ENCODE results near the gene EREG. TPM values are rescaled to one million over a fixed set of nuclear protein-coding genes. Genes with fewer than 3 reads are reported as not detected.

EREG gene
- total RNA-seq, 4 donors from 2014 or later: under 0.01 to 0.13 (median under 0.01) TPM; not detected in 1

DNA sequence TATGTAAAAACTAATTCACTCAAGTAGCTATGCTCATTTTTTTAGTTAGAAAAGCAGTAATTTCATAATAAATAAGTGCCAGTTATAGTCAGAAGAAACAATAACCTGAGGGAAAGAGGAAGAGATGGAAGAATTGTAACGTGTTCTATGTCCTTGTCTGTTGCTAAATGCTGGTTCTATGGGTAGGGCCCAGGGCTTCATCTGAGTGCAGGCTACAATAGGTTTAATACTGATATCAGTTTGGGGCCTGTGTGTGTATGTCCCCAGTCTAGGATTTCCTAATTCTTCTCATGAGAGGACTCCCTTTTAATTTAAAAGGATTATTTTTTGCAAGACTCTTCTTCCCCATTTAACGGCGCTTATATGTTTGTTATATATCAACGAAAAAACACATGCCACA lies 3.3 kb upstream of the EREG start:
- Histone ChIP-seq H3K36me3 (no peaks in the 10 kb centered on the region), H3K9me3 (no peaks in the 10 kb centered on the region), H3K27ac (no peak overlapping the region), H3K27me3 (no peaks in the 10 kb centered on the region), H3K4me3 (replicated peaks in 1 of 3) (no peak overlapping the region), H3K4me1 (peaks cover 0 to 14% of the 10 kb centered on the region in 2 donors)
- WGBS, 2 donors: 70 to 83% methylated on average over 4 of the region's 4 CpGs
- intact Hi-C loops (cut with DNase I): no loop called here
- TF ChIP-seq, protein P1, sequence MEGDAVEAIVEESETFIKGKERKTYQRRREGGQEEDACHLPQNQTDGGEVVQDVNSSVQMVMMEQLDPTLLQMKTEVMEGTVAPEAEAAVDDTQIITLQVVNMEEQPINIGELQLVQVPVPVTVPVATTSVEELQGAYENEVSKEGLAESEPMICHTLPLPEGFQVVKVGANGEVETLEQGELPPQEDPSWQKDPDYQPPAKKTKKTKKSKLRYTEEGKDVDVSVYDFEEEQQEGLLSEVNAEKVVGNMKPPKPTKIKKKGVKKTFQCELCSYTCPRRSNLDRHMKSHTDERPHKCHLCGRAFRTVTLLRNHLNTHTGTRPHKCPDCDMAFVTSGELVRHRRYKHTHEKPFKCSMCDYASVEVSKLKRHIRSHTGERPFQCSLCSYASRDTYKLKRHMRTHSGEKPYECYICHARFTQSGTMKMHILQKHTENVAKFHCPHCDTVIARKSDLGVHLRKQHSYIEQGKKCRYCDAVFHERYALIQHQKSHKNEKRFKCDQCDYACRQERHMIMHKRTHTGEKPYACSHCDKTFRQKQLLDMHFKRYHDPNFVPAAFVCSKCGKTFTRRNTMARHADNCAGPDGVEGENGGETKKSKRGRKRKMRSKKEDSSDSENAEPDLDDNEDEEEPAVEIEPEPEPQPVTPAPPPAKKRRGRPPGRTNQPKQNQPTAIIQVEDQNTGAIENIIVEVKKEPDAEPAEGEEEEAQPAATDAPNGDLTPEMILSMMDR (IDR thresholded peaks at IDR 0.05): no peak
- no peak for DNase-seq

DNA sequence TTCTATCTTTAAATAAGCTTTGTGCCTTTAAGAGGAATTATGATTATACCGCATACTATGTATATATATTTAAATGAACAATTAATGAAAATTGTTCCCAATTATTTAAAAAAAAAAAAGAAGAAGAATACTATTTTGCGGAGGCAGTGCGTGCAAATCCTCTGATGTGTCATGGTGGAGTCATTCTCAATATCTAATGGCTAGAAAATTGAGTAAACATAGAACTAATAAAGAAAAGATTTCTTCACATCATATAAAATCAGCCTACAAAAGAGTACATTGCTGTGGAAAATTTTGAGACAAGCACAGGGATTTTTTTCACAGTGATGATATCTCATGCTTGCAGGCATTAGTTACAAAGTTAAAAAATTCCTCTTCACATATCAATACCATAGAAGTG lies 2.6 kb upstream of the EREG start:
- DNase-seq: no peak
- peaks cover 0 to 14% of the 10 kb centered on the region in 2 donors for H3K4me1 ChIP-seq

DNA sequence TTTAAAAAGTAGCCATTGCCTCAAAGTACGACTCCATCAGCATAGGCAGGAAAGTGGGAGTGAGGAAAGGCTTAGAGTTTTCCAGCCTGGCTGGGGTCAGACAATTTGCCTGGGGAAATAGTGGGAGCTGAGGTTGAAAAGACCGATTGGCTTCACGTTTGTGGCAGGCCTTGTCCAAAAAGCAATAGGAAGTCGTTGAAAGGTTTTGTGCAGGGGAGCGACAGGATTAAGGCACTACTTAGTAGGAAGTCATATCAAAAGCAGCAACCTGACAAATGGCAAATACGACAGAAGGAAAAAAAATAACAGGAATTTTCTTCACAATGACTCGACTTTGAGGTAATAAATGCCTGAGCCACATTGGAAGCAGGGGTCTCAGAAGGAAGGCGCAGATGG lies 691 bp upstream of the EREG start:
- 54 to 55% methylated on average over 8 of the region's 8 CpGs for WGBS, 2 donors
- TF ChIP-seq POLR2A (IDR thresholded peaks at IDR 0.05): no peak
- TF ChIP-seq, protein P1 (IDR thresholded peaks at IDR 0.05): no peak
- Histone ChIP-seq H3K4me3 (replicated peaks in 1 of 3) (no peak overlapping the region), H3K4me1 (peaks cover 0 to 14% of the 10 kb centered on the region in 2 donors), H3K36me3 (no peaks in the 10 kb centered on the region), H3K27me3 (no peaks in the 10 kb centered on the region), H3K9me3 (no peaks in the 10 kb centered on the region), H3K27ac (no peak overlapping the region)
- no peak for DNase-seq
- intact Hi-C loops (cut with DNase I): no loop called here

More for the DNA sequence above, 2.6 kb upstream of the EREG start:
- no peaks in the 10 kb centered on the region for H3K27me3 ChIP-seq
- no peaks in the 10 kb centered on the region for H3K36me3 ChIP-seq
- no peak for TF ChIP-seq POLR2A (IDR thresholded peaks at IDR 0.05)
- TF ChIP-seq, protein P1 (IDR thresholded peaks at IDR 0.05): no peak
- WGBS, 2 donors: 94 to 98% methylated on average over 3 of the region's 3 CpGs
- intact Hi-C loops (cut with DNase I): no loop called here
- H3K9me3 ChIP-seq: no peaks in the 10 kb centered on the region
- no peak overlapping the region for H3K27ac ChIP-seq
- H3K4me3 ChIP-seq (replicated peaks in 1 of 3): no peak overlapping the region

DNA sequence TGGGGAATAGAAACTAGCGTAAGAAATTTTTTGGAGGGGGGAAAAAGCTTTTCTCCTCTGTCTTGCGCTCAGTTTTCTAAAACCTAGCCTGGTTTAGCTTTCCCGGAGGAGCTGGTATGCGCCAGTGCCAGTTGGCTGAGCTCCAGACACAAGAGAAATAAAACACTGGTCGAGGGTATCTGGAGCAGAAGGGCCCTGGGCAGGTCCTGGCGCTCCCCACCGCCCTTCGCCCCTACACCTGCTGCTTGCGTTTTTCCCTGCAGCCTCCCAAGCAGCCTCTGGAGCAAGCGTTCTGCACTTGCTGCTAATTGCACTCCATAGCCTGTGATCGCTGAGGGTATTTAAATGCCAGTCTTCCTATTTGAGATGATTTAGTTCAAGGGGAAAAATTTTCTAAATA lies 816 bp downstream of the EREG start:
- WGBS, 2 donors: 6 to 13% methylated on average over 11 of the region's 11 CpGs

DNA sequence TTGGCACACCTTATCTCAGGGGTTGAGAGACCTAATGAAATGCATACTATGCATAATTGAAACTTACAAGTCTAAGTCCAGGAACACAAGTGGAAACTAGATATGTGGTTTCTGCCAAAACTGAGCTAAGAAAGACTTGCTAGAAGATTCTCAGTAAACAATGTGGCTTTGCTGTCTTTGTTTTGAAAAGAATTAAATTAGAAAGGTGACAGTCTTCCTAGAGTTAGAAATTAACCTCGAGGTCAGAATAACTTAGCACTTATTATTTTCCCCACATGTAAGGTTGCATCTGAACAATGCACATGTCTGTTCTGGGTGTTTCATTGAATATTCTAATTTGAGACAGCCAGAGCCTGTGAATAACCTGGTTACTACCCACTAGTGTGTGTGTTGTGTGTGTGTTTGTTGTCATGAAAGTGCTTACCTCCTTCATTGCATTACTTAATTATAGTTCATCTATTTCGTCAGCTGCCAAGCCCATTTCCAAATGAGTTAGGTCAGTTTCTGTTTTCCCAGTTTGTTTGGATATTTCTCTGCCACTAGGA lies 1.5 kb downstream of the EREG start:
- Histone ChIP-seq H3K9me3 (no peaks in the 10 kb centered on the region), H3K4me3 (replicated peaks in 1 of 3) (no peak overlapping the region), H3K4me1 (peaks cover 0 to 14% of the 10 kb centered on the region in 2 donors), H3K27me3 (no peaks in the 10 kb centered on the region), H3K27ac (no peak overlapping the region), H3K36me3 (no peaks in the 10 kb centered on the region)
- 65 to 66% methylated on average over 2 of the region's 2 CpGs for WGBS, 2 donors
- TF ChIP-seq, protein P1 (IDR thresholded peaks at IDR 0.05): no peak
- no peak for TF ChIP-seq POLR2A (IDR thresholded peaks at IDR 0.05)
- intact Hi-C loops (cut with DNase I): no loop called here
- no peak for DNase-seq

More for the DNA sequence above, 816 bp downstream of the EREG start:
- no peaks in the 10 kb centered on the region for H3K9me3 ChIP-seq
- no peak overlapping the region for H3K27ac ChIP-seq
- no peak overlapping the region for H3K4me3 ChIP-seq (replicated peaks in 1 of 3)
- no peaks in the 10 kb centered on the region for H3K27me3 ChIP-seq
- no peak for TF ChIP-seq POLR2A (IDR thresholded peaks at IDR 0.05)
- TF ChIP-seq, protein P1 (IDR thresholded peaks at IDR 0.05): no peak
- H3K4me1 ChIP-seq: peaks cover 0 to 14% of the 10 kb centered on the region in 2 donors
- H3K36me3 ChIP-seq: no peaks in the 10 kb centered on the region
- DNase-seq: peak; percentile 59 to 64
- intact Hi-C loops (cut with DNase I): no loop called here

Data from thyroid gland (tissue), 4 donors.